Erythroblast (primary cell): Measurements from ENCODE around the gene SMURF2.

Experiments used
- GATA1 ChIP-seq: IDR thresholded peaks from 2 replicates; pipeline ENCODE4 v1.6.1; 2011; ENCODE audit warnings: low read depth, mild to moderate bottlenecking, control low read depth, low read length, moderate library complexity
- POLR2A ChIP-seq: IDR thresholded peaks from 2 replicates; pipeline ENCODE4 v1.6.1; 2011; ENCODE audit warnings: mild to moderate bottlenecking, low read length

DNA sequence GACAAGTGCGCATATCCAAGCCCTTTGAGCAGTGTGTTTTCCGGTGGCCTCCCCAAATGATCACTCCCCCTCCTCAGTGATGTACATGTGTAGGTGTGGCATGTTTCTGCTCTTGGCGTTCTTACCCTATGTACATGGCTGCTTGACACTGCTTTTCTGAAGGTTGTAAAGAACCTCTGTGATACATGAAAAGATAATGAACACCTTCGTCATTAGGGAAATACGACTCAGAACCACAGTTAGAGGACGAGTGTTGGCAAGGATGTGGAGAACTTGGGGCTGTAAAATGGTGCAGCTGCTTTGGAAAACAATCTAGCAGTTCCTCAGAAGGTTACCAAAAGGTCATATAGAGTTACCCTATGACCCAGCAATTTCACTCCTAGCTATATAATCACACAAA, 126.8 kb downstream of the SMURF2 start:
- TF ChIP-seq POLR2A (no peak), GATA1 (no peak)
